H7 (cell line): Measurements from ENCODE around the gene CELF2. TPM values are rescaled to one million over a fixed set of nuclear protein-coding genes. Genes with fewer than 3 reads are reported as not detected.

Source experiments
- DNase-seq: peaks from one replicate; pipeline ENCODE4 v3.0.0; 2012
- H3K27me3 ChIP-seq: 2 replicates; pipeline ENCODE4 v1.6.0; 2011; ENCODE audit warnings: mild to moderate bottlenecking, low read length; ENCODE audit not compliant: control insufficient read depth, insufficient read depth
- H3K36me3 ChIP-seq: replicated peaks from 2 replicates; pipeline ENCODE4 v1.5.1; 2011; ENCODE audit warnings: low read length; ENCODE audit not compliant: control insufficient read depth, insufficient read depth
- H3K4me3 ChIP-seq: 2 replicates; pipeline ENCODE4 v1.5.1; 2011; ENCODE audit warnings: low read depth, mild to moderate bottlenecking, control low read depth, low read length, moderate library complexity; ENCODE audit not compliant: insufficient read depth
- total RNA-seq: library from RNA; depleted of rRNA; stranded (reverse); fragments of >200 nt; shearing (Covaris generic); gene quantifications from 2 replicates; pipeline ENCODE4 v1.2.3, GENCODE V29; 2014

CELF2 gene
- total RNA-seq, 1 experiment from 2014 or later, result 8.5 TPM

- DNase-seq, result no peak
Observed at GRCh38 chr10:11011436-11011835, 6.2 kb upstream of the CELF2 start.

GRCh38 chr10:11011984-11012383 lies 5.7 kb upstream of the CELF2 start:
- Histone ChIP-seq H3K36me3 (no peaks in the 10 kb centered on the region), H3K27me3 (peaks cover 4% of the 10 kb centered on the region), H3K4me3 (no peak overlapping the region)
- DNase-seq, result no peak

More at GRCh38 chr10:11011436-11011835, 6.2 kb upstream of the CELF2 start:
- Histone ChIP-seq H3K4me3 (no peak overlapping the region), H3K36me3 (no peaks in the 10 kb centered on the region), H3K27me3 (peaks cover 4% of the 10 kb centered on the region)

GRCh38 chr10:11012421-11013295 lies 5.0 kb upstream of the CELF2 start:
- Histone ChIP-seq H3K27me3 (peaks cover 4% of the 10 kb centered on the region), H3K36me3 (no peaks in the 10 kb centered on the region), H3K4me3 (no peak overlapping the region)
- DNase-seq, result no peak

GRCh38 chr10:11013836-11014235 lies 3.8 kb upstream of the CELF2 start:
- Histone ChIP-seq H3K4me3 (no peak overlapping the region), H3K27me3 (peaks cover 7% of the 10 kb centered on the region), H3K36me3 (no peaks in the 10 kb centered on the region)
- no peak for DNase-seq

- no peak for DNase-seq
- Histone ChIP-seq H3K27me3 (peaks cover 12% of the 10 kb centered on the region), H3K36me3 (no peaks in the 10 kb centered on the region), H3K4me3 (no peak overlapping the region)
Observed at GRCh38 chr10:11014671-11015445, 2.8 kb upstream of the CELF2 start.

- H3K27me3 ChIP-seq, result peaks cover 12% of the 10 kb centered on the region
- DNase-seq, result no peak
- no peak overlapping the region for H3K4me3 ChIP-seq
- H3K36me3 ChIP-seq, result no peaks in the 10 kb centered on the region
Observed at GRCh38 chr10:11015446-11015934, 2.2 kb upstream of the CELF2 start.

- H3K36me3 ChIP-seq, result no peaks in the 10 kb centered on the region
- H3K27me3 ChIP-seq, result peaks cover 12% of the 10 kb centered on the region
- no peak for DNase-seq
- H3K4me3 ChIP-seq, result peak overlapping the region; percentile 62
Observed at GRCh38 chr10:11017000-11017569, 587 bp upstream of the CELF2 start.

GRCh38 chr10:11018432-11018841 lies 765 bp downstream of the CELF2 start:
- peak overlapping the region; percentile 66 for H3K4me3 ChIP-seq
- H3K27me3 ChIP-seq, result peaks cover 12% of the 10 kb centered on the region
- H3K36me3 ChIP-seq, result no peaks in the 10 kb centered on the region
- no peak for DNase-seq

GRCh38 chr10:11018855-11019631 lies 1.4 kb downstream of the CELF2 start:
- DNase-seq, result no peak
- H3K36me3 ChIP-seq, result no peaks in the 10 kb centered on the region
- H3K4me3 ChIP-seq, result peak overlapping the region; percentile 66
- peaks cover 12% of the 10 kb centered on the region for H3K27me3 ChIP-seq

- no peaks in the 10 kb centered on the region for H3K36me3 ChIP-seq
- H3K4me3 ChIP-seq, result no peak overlapping the region; the same call in 1 of the 2 replicates
- DNase-seq, result no peak
- peaks cover 12% of the 10 kb centered on the region for H3K27me3 ChIP-seq
Observed at GRCh38 chr10:11019724-11020547, 2.3 kb downstream of the CELF2 start.

GRCh38 chr10:11020548-11020942 lies 2.9 kb downstream of the CELF2 start:
- Histone ChIP-seq H3K4me3 (no peak overlapping the region), H3K36me3 (no peaks in the 10 kb centered on the region), H3K27me3 (peaks cover 12% of the 10 kb centered on the region)
- no peak for DNase-seq

GRCh38 chr10:11022213-11022612 lies 4.5 kb downstream of the CELF2 start:
- peaks cover 8% of the 10 kb centered on the region for H3K27me3 ChIP-seq
- no peaks in the 10 kb centered on the region for H3K36me3 ChIP-seq
- H3K4me3 ChIP-seq, result no peak overlapping the region
- no peak for DNase-seq
